Testis (tissue), 2 donors: ENCODE measurements around the gene RNF213.

ENCODE experiments used
- CTCF ChIP-seq, 3 experiments: fragments of 450-650 bp in 2 of 3; fragments of 200-600 bp in 1 of 3; sonication (generic) in 1 of 3; IDR thresholded peaks; one replicate each; pipeline ENCODE4 v1.5.1; 2016 to 2019; ENCODE audit warnings: antibody characterized with exemption in 3 of 3, mild to moderate bottlenecking in 2 of 3, moderate library complexity in 1 of 3
- POLR2A ChIP-seq: fragments of 450-650 bp; IDR thresholded peaks from one replicate; pipeline ENCODE4 v1.6.1; 2017; ENCODE audit warnings: antibody characterized with exemption, mild to moderate bottlenecking, moderate library complexity

DNA sequence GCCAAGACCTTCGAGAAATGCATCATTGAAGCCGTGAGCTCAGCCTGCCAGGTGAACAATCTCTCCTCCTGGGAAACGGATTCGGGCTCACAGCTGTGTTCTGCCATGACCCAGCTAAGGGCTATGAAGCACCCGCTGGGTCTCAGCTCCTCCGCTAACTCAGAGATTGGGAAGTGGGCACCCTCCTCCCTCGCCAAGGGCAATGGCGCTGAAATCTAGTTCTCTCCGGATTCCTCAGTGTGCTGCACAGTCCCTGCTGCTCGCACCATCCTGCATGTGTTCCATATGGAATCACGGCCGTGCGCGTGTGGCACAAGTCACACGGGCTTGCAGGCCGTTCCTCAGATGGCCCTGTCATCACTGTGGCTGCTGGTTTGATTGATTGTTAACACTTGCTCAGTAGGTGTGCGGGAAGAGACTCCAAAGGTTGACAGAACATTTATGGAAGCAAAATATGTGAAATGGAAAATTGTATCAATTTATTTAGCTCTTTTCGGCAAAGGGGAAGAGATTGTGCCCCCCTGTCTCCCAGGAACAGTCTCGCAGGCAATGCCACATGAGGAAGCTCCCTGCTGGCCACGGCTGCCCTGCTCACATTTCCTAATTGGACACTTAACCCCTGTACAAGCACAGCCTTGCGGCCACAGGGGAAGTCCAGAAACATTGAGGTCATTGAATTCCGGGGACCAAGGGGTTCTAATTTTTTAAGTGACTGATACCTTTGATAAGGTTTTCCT is 58.8 kb downstream of the RNF213 start:
- TF ChIP-seq CTCF (IDR thresholded peaks at IDR 0.05) (no peak), POLR2A (no peak)
